ENCODE data around the gene CFAP47. TPM values are rescaled to one million over a fixed set of nuclear protein-coding genes. Genes with fewer than 3 reads are reported as not detected.

The CFAP47 gene
- total RNA-seq, 4 donors from 2014 or later = 0.03 TPM; not detected in 3

GRCh38 chrX:36348509-36348908 is 429.0 kb downstream of the CFAP47 start:
- 57 to 84% methylated on average over 1 of the region's 1 CpG for WGBS, 2 donors
- no peak overlapping the region for H3K4me3 ChIP-seq (ENCODE audit: low read depth, poor library complexity, severe bottlenecking)
- TF ChIP-seq, protein P1, sequence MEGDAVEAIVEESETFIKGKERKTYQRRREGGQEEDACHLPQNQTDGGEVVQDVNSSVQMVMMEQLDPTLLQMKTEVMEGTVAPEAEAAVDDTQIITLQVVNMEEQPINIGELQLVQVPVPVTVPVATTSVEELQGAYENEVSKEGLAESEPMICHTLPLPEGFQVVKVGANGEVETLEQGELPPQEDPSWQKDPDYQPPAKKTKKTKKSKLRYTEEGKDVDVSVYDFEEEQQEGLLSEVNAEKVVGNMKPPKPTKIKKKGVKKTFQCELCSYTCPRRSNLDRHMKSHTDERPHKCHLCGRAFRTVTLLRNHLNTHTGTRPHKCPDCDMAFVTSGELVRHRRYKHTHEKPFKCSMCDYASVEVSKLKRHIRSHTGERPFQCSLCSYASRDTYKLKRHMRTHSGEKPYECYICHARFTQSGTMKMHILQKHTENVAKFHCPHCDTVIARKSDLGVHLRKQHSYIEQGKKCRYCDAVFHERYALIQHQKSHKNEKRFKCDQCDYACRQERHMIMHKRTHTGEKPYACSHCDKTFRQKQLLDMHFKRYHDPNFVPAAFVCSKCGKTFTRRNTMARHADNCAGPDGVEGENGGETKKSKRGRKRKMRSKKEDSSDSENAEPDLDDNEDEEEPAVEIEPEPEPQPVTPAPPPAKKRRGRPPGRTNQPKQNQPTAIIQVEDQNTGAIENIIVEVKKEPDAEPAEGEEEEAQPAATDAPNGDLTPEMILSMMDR (IDR thresholded peaks at IDR 0.05) = no peak
- no peak for TF ChIP-seq POLR2A (IDR thresholded peaks at IDR 0.05)
- intact Hi-C loops (cut with DNase I; ENCODE audit: low total_unique reads) = no loop called here
- DNase-seq (ENCODE audit: low spot score in 2 of 2) = no peak

- TF ChIP-seq, protein P1 (IDR thresholded peaks at IDR 0.05) = no peak
- TF ChIP-seq POLR2A (IDR thresholded peaks at IDR 0.05) = no peak
- no peak for DNase-seq (ENCODE audit: low spot score in 2 of 2)
- intact Hi-C loops (cut with DNase I; ENCODE audit: low total_unique reads) = no loop called here
- H3K4me3 ChIP-seq (ENCODE audit: low read depth, poor library complexity, severe bottlenecking) = no peak overlapping the region
- 17 to 35% methylated on average over 1 of the region's 1 CpG for WGBS, 2 donors
These were observed 438.3 kb downstream of the CFAP47 start for GRCh38 chrX:36357855-36358254.

GRCh38 chrX:36364262-36364661 is 444.7 kb downstream of the CFAP47 start:
- H3K4me3 ChIP-seq (ENCODE audit: low read depth, poor library complexity, severe bottlenecking) = no peak overlapping the region
- WGBS, 2 donors = 68 to 80% methylated on average over 1 of the region's 1 CpG
- intact Hi-C loops (cut with DNase I; ENCODE audit: low total_unique reads) = no loop called here
- no peak for TF ChIP-seq POLR2A (IDR thresholded peaks at IDR 0.05)
- TF ChIP-seq, protein P1 (IDR thresholded peaks at IDR 0.05) = no peak
- DNase-seq (ENCODE audit: low spot score in 2 of 2) = no peak

- TF ChIP-seq, protein P1 (IDR thresholded peaks at IDR 0.05) = no peak
- TF ChIP-seq POLR2A (IDR thresholded peaks at IDR 0.05) = no peak
- 75 to 90% methylated on average over 4 of the region's 4 CpGs for WGBS, 2 donors
- H3K4me3 ChIP-seq (ENCODE audit: low read depth, poor library complexity, severe bottlenecking) = no peak overlapping the region
- intact Hi-C loops (cut with DNase I; ENCODE audit: low total_unique reads) = no loop called here
- DNase-seq (ENCODE audit: low spot score in 2 of 2) = no peak
These were observed 464.0 kb downstream of the CFAP47 start for GRCh38 chrX:36383495-36383894.

GRCh38 chrX:36388901-36389300 is 469.4 kb downstream of the CFAP47 start:
- intact Hi-C loops (cut with DNase I; ENCODE audit: low total_unique reads) = no loop called here
- TF ChIP-seq POLR2A (IDR thresholded peaks at IDR 0.05) = no peak
- no peak for DNase-seq (ENCODE audit: low spot score in 2 of 2)
- H3K4me3 ChIP-seq (ENCODE audit: low read depth, poor library complexity, severe bottlenecking) = no peak overlapping the region
- WGBS, 2 donors = 62 to 64% methylated on average over 4 of the region's 4 CpGs

DNA sequence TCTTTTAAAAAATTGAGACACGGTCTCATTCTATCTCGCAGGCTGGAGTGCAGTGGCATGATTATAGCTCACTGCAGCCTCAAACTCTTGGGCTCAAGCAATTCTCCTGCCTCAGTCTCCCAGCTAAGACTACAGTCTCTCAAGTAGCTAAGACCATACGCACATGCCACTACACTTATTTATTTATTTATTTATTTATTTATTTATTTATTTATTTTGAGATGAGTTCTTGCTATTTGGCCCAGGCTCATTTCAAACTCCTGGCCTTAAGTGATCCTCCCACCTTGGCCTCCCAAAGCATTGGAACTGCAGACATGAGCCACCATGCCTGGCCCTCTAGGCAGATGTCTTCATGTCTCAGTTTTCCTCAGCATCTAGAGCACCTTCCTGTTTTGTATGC is 482.2 kb downstream of the CFAP47 start:
- TF ChIP-seq, protein P1 (IDR thresholded peaks at IDR 0.05) = no peak
- TF ChIP-seq POLR2A (IDR thresholded peaks at IDR 0.05) = no peak
- no peak overlapping the region for H3K4me3 ChIP-seq (ENCODE audit: low read depth, poor library complexity, severe bottlenecking)
- intact Hi-C loops (cut with DNase I; ENCODE audit: low total_unique reads) = no loop called here
- WGBS, 2 donors = 77 to 98% methylated on average over 3 of the region's 3 CpGs
- DNase-seq (ENCODE audit: low spot score in 2 of 2) = no peak
